K562 (cell line): Measurements from ENCODE around the gene TOMM40L. TPM values are rescaled to one million over a fixed set of nuclear protein-coding genes. Genes with fewer than 3 reads are reported as not detected.

Experiments
- CCNT2 ChIP-seq: IDR thresholded peaks from 2 replicates; pipeline ENCODE4 v1.6.1; 2011; ENCODE audit warnings: borderline replicate concordance, low read depth, mild to moderate bottlenecking, moderate library complexity, mixed read lengths, low read length; ENCODE audit not compliant: insufficient read length; ENCODE audit errors: extremely low read depth
- CEBPZ ChIP-seq: fragments of 150-350 bp; IDR thresholded peaks from 2 replicates; pipeline ENCODE4 v1.6.1; 2014; ENCODE audit warnings: low read depth, mild to moderate bottlenecking, low read length, borderline replicate concordance
- FIP1L1 ChIP-seq: fragments of 200-400 bp; formaldehyde crosslinking; IDR thresholded peaks from 2 replicates; pipeline ENCODE4 v1.6.1; 2018; ENCODE audit warnings: mild to moderate bottlenecking, low read depth, low read length; ENCODE audit not compliant: poor library complexity, severe bottlenecking
- GATA2 ChIP-seq: sonication (generic); formaldehyde crosslinking; IDR thresholded peaks from 2 replicates; pipeline ENCODE4 v1.4.0; 2020; ENCODE audit warnings: mild to moderate bottlenecking, missing genetic modification reagents
- HMGXB4 ChIP-seq: sonication (generic); formaldehyde crosslinking; IDR thresholded peaks from 2 replicates; pipeline ENCODE4 v1.8.1; 2023; ENCODE audit warnings: mild to moderate bottlenecking, missing genetic modification reagents
- ILF3 ChIP-seq: fragments of 450-650 bp; IDR thresholded peaks from 2 replicates; pipeline ENCODE4 v1.6.1; 2018; ENCODE audit warnings: antibody characterized with exemption, mild to moderate bottlenecking, moderate library complexity, borderline replicate concordance
- TRIM24 ChIP-seq, 2 experiments: fragments of 450-650 bp; IDR thresholded peaks; 2 replicates each; pipeline ENCODE4 v1.6.1; 2016
- UBTF ChIP-seq, 2 experiments: IDR thresholded peaks; 2 replicates each; pipeline ENCODE4 v1.6.1; 2012; ENCODE audit warnings: improper control_type of control experiment in 2 of 2, low read depth in 2 of 2, low read length in 2 of 2, borderline replicate concordance in 1 of 2
- ZFP1 ChIP-seq: fragments of 450-650 bp; formaldehyde crosslinking; IDR thresholded peaks from 2 replicates; pipeline ENCODE4 v1.4.0; 2020; ENCODE audit warnings: mild to moderate bottlenecking, mixed read lengths
- ZNF134 ChIP-seq: fragments of 250-450 bp; sonication (Bioruptor Pico); conservative IDR thresholded peaks from 2 replicates; pipeline ENCODE4 v1.4.0; 2020
- ZNF23 ChIP-seq: fragments of 250-450 bp; sonication (Bioruptor Pico); IDR thresholded peaks from 2 replicates; pipeline ENCODE4 v1.4.0; 2020; ENCODE audit warnings: mild to moderate bottlenecking
- ZNF277 ChIP-seq: fragments of 250-450 bp; sonication (Bioruptor Pico); IDR thresholded peaks from 2 replicates; pipeline ENCODE4 v1.8.0; 2022; ENCODE audit warnings: inconsistent platforms, mild to moderate bottlenecking, moderate library complexity, borderline replicate concordance
- ZNF398 ChIP-seq: fragments of 250-450 bp; sonication (Bioruptor Pico); IDR thresholded peaks from 2 replicates; pipeline ENCODE4 v1.8.0; 2021; ENCODE audit warnings: moderate library complexity, mild to moderate bottlenecking, inconsistent platforms
- polyA plus RNA-seq, 8 experiments: library from polyadenylated mRNA; depleted of rRNA in 4 of 8; stranded (reverse) in 5 of 8; unstranded in 3 of 8; fragments of >200 nt; fragmentation: Nextera tagmentation in 2 of 8; fragmentation: Illumina TruSeq in 1 of 8; extraction: Ambion mirVana in 2 of 8; extraction: Trizol in 1 of 8; gene quantifications; 2 replicates each; pipeline versions ENCODE4 v1.2.1 to v1.2.3, GENCODE V29; 2011 to 2014; ENCODE audit warnings: inconsistent platforms in 1 of 8, missing spikeins in 1 of 8
- total RNA-seq, 7 experiments: library from RNA; depleted of rRNA in 6 of 7; stranded (reverse); fragments of >200 nt in 6 of 7; fragmentation: Illumina TruSeq in 2 of 7; extraction: Trizol in 2 of 7; gene quantifications; 2 replicates each; pipeline versions ENCODE4 v1.2.1 to v1.2.3, GENCODE V29; 2011 to 2021; ENCODE audit warnings: low replicate concordance in 1 of 7

The TOMM40L gene
- total and polyA plus RNA-seq, 9 of the 15 experiments (the other 6 are each of a cell fraction or from before 2014, with no cell fraction given): 9.6 to 33.6 (median 25.2) TPM

GRCh38 chr1:161201836-161202712 lies 23.8 kb upstream of the TOMM40L start, which contains the start of gene NDUFS2 (continued):
- TF ChIP-seq GATA2 (no peak), FIP1L1 (no peak), ZNF23 (CRISPR knock-in tag) (no peak), HMGXB4 (CRISPR knock-in tag) (no peak), ZFP1 (CRISPR knock-in tag) (no peak), ZNF134 (CRISPR knock-in tag) (peak; percentile 45; the same call in 1 of the 2 replicates), ZNF398 (CRISPR knock-in tag) (no peak), TRIM24 (IDR thresholded peaks at IDR 0.05) (no peak), UBTF (IDR thresholded peaks at IDR 0.05; ENCODE audit: borderline replicate concordance in 1 of 2, low read depth in 2 of 2, low read length in 2 of 2) (no peak), ILF3 (no peak), CEBPZ (no peak), CCNT2 (no peak), ZNF277 (CRISPR knock-in tag) (no peak)
